Measurements from ENCODE around the gene RUNX2. TPM values are rescaled to one million over a fixed set of nuclear protein-coding genes. Genes with fewer than 3 reads are reported as not detected.

RUNX2 gene
- total and polyA plus RNA-seq, 12 donors: 0.28 to 4.5 (median 1.8) TPM

DNA sequence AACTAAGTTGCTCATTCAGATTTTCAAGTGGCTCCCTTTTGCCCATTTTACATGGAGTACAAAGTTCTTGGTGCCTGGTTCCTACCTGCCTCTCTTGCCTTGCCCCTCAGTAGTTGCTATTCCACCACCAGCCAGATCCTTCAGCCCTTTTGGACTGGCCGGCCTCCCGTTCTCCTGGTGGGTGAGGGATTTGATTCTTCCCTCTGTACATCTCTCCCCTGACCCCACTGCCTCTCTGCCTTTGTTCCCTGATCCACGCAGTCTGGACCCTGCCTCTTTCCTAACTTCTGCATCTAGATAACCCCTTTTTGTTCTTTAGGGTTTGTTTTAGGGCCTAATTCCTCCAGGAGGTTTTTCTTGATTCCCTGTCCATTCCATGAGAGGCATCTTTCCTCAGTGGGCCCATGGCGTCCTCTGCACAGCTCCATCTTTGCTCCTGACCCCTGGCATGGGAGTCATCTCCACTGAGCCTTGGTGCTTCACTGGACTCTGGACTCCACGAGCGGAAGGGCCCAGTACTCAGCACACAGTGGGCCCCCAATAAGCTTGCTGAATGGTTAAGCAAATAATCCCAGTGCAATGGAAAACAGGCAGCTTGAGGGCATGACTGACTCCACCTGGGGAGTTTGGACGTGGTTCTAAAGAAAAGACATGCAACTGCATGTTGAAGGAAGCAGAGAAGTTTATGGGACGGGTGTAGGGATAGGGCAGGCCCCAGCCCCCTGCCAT is 358.9 kb downstream of the RUNX2 start:
- no peak for TF ChIP-seq POLR2A (IDR thresholded peaks at IDR 0.05)
- TF ChIP-seq, protein P1, sequence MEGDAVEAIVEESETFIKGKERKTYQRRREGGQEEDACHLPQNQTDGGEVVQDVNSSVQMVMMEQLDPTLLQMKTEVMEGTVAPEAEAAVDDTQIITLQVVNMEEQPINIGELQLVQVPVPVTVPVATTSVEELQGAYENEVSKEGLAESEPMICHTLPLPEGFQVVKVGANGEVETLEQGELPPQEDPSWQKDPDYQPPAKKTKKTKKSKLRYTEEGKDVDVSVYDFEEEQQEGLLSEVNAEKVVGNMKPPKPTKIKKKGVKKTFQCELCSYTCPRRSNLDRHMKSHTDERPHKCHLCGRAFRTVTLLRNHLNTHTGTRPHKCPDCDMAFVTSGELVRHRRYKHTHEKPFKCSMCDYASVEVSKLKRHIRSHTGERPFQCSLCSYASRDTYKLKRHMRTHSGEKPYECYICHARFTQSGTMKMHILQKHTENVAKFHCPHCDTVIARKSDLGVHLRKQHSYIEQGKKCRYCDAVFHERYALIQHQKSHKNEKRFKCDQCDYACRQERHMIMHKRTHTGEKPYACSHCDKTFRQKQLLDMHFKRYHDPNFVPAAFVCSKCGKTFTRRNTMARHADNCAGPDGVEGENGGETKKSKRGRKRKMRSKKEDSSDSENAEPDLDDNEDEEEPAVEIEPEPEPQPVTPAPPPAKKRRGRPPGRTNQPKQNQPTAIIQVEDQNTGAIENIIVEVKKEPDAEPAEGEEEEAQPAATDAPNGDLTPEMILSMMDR (IDR thresholded peaks at IDR 0.05): no peak
- Histone ChIP-seq H3K27me3 (no peaks in the 10 kb centered on the region), H3K4me3 (no peak overlapping the region), H3K9me3 (replicated peaks in 1 of 3) (peaks cover 0 to 6% (median 0%) of the 10 kb centered on the region in 3 donors), H3K4me1 (replicated peaks in 1 of 2) (no peaks in the 10 kb centered on the region), H3K36me3 (replicated peaks in 1 of 2) (no peaks in the 10 kb centered on the region), H3K27ac (no peak overlapping the region)
- 81 to 88% (median 84%) methylated on average over 8 of the region's 8 CpGs for WGBS, 4 donors
- intact Hi-C loops (cut with DNase I): no loop called here
- DNase-seq: no peak

DNA sequence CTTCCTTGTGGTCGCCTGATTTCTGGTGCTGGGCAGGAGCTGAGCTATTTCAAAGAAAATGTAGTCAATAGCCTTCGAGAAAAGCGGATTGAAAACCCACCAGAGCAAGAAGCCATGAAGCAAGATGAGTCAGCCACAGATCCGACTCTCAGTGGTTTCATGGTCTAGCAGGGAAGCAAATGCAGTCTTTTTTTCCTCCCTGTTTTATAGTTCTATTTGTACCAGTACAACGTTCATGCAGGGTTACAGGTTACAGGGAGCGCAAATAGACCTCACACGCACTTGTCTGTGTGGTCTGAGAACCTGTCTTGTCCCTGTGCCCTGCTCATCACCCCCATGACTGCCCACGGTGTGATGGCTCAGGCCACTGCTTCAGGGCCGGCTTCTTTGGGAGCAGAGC is 359.4 kb downstream of the RUNX2 start:
- H3K27me3 ChIP-seq: no peaks in the 10 kb centered on the region
- no peak overlapping the region for H3K4me3 ChIP-seq
- peaks cover 0 to under 1% (median 0%) of the 10 kb centered on the region in 3 donors for H3K9me3 ChIP-seq (replicated peaks in 1 of 3)
- no peak overlapping the region for H3K27ac ChIP-seq
- WGBS, 4 donors: 75 to 87% (median 84%) methylated on average over 5 to 9 of the region's 9 CpGs
- H3K36me3 ChIP-seq (replicated peaks in 1 of 2): no peaks in the 10 kb centered on the region
- TF ChIP-seq, protein P1 (IDR thresholded peaks at IDR 0.05): no peak
- no peak for TF ChIP-seq POLR2A (IDR thresholded peaks at IDR 0.05)
- intact Hi-C loops (cut with DNase I): no loop called here
- DNase-seq: no peak
- H3K4me1 ChIP-seq (replicated peaks in 1 of 2): no peaks in the 10 kb centered on the region

DNA sequence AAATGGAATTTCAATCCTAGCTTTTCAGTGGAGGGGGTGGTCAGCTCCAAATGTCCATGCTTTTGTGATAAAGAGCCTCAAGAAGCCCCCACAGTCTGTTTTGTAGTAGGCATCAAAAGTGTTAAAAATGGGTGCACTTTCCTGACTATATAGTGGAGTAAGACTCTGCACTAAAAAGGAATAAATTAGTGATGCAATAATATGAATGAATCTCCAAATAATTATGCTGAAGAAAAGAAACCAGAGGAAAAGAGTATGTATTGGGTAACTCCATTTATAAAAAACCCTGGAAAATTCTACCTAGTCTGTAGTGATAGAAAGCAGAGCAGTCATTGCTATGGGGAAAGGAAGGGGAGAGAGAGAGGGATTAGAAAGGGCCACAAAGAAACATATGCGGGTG is 360.1 kb downstream of the RUNX2 start:
- H3K36me3 ChIP-seq (replicated peaks in 1 of 2): no peaks in the 10 kb centered on the region
- H3K4me3 ChIP-seq: no peak overlapping the region
- H3K27me3 ChIP-seq: no peaks in the 10 kb centered on the region
- no peak for DNase-seq
- H3K9me3 ChIP-seq (replicated peaks in 1 of 3): no peaks in the 10 kb centered on the region
- no peak for TF ChIP-seq POLR2A (IDR thresholded peaks at IDR 0.05)
- WGBS, 4 donors: 88 to 96% (median 94%) methylated on average over 1 of the region's 1 CpG
- intact Hi-C loops (cut with DNase I): no loop called here
- H3K27ac ChIP-seq: no peak overlapping the region
- H3K4me1 ChIP-seq (replicated peaks in 1 of 2): no peaks in the 10 kb centered on the region

DNA sequence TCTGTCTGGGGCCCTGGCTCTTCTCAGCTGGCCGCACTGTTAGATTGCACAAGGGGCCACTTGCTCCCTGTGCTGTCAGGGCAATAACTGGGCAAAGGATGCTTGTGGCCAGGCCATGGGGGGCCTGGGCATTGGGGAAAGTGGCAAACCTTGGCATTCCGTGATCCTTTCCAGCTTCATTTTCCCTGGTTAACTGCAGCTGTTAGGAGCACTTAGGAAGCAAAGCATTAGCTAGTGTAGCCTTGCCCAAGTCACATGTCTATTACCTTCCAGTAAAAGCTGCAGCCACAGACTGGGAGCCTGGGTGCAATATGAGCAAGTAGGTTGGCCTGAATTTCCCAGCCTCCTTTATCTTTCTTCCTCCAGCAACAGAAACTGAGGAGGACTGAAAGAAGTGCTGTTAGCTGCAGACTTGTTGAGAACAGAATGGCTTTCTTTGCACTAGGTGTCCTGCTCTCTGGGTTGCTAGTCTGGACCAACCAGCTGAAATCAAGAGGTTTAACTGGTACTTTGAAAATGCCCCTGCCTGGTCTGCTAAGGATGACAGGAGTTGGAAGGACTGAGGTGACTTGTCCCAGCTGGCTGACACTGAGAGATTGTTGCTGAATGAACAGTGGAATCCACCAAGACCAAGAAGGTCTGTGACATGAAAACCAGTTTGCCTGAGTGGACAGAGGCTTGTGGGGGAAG is 361.9 kb downstream of the RUNX2 start:
- Histone ChIP-seq H3K4me1 (replicated peaks in 1 of 2) (no peaks in the 10 kb centered on the region), H3K4me3 (no peak overlapping the region), H3K27ac (no peak overlapping the region), H3K9me3 (replicated peaks in 1 of 3) (no peaks in the 10 kb centered on the region), H3K27me3 (no peaks in the 10 kb centered on the region), H3K36me3 (replicated peaks in 1 of 2) (no peaks in the 10 kb centered on the region)
- DNase-seq: no peak
- intact Hi-C loops (cut with DNase I): no loop called here
- WGBS, 4 donors: 84 to 100% (median 92%) methylated on average over 1 to 2 of the region's 2 CpGs
- TF ChIP-seq, protein P1 (IDR thresholded peaks at IDR 0.05): no peak
- TF ChIP-seq POLR2A (IDR thresholded peaks at IDR 0.05): no peak
